ENCODE data around the gene SMG7.

The SMG7 gene

GRCh38 chr1:183435497-183435896 lies 36.8 kb upstream of the SMG7 start:
- Histone ChIP-seq H3K27ac (ENCODE audit: low read depth, low read length, poor library complexity, severe bottlenecking) (no peak overlapping the region), H3K9me3 (ENCODE audit: low read length) (no peaks in the 10 kb centered on the region), H3K79me2 (ENCODE audit: insufficient read depth, low read length) (no peaks in the 10 kb centered on the region), H3K4me3 (ENCODE audit: low read depth, low read length, poor library complexity, severe bottlenecking) (no peak overlapping the region), H2AFZ (ENCODE audit: low read length) (no peak overlapping the region), H3K36me3 (ENCODE audit: insufficient read depth, low read length) (no peaks in the 10 kb centered on the region), H3K9ac (ENCODE audit: low read length) (no peak overlapping the region), H4K20me1 (ENCODE audit: insufficient read depth, low read length) (no peaks in the 10 kb centered on the region), H3K9me2 (ENCODE audit: low read depth, low read length) (no peaks in the 10 kb centered on the region), H3F3A (ENCODE audit: insufficient read depth, low read length) (no peaks in the 10 kb centered on the region), H3K4me1 (ENCODE audit: insufficient read depth, low read length, severe bottlenecking) (no peaks in the 10 kb centered on the region), H3K4me2 (ENCODE audit: low read length) (no peak overlapping the region), H3K27me3 (ENCODE audit: insufficient read depth, low read length) (no peaks in the 10 kb centered on the region; the same call in 1 of the 2 replicates)
- TF ChIP-seq EZH2 (IDR thresholded peaks at IDR 0.05; ENCODE audit: borderline replicate concordance, low read length) (no peak), CTCF (IDR thresholded peaks at IDR 0.05; ENCODE audit: low read length) (no peak)

- Histone ChIP-seq H3K9me3 (ENCODE audit: low read length) (no peaks in the 10 kb centered on the region), H3K79me2 (ENCODE audit: insufficient read depth, low read length) (no peaks in the 10 kb centered on the region), H3K27ac (ENCODE audit: low read depth, low read length, poor library complexity, severe bottlenecking) (no peak overlapping the region), H3K36me3 (ENCODE audit: insufficient read depth, low read length) (no peaks in the 10 kb centered on the region), H3K9ac (ENCODE audit: low read length) (no peak overlapping the region), H3K4me3 (ENCODE audit: low read depth, low read length, poor library complexity, severe bottlenecking) (no peak overlapping the region), H3K9me2 (ENCODE audit: low read depth, low read length) (no peaks in the 10 kb centered on the region), H3K27me3 (ENCODE audit: insufficient read depth, low read length) (no peaks in the 10 kb centered on the region; the same call in 1 of the 2 replicates), H3K4me1 (ENCODE audit: insufficient read depth, low read length, severe bottlenecking) (no peaks in the 10 kb centered on the region), H2AFZ (ENCODE audit: low read length) (no peak overlapping the region), H4K20me1 (ENCODE audit: insufficient read depth, low read length) (no peaks in the 10 kb centered on the region), H3K4me2 (ENCODE audit: low read length) (no peak overlapping the region), H3F3A (ENCODE audit: insufficient read depth, low read length) (no peaks in the 10 kb centered on the region)
- TF ChIP-seq CTCF (IDR thresholded peaks at IDR 0.05; ENCODE audit: low read length) (no peak), EZH2 (IDR thresholded peaks at IDR 0.05; ENCODE audit: borderline replicate concordance, low read length) (no peak)
Measured at GRCh38 chr1:183438060-183438459, 34.2 kb upstream of the SMG7 start.

GRCh38 chr1:183443011-183443410 lies 29.3 kb upstream of the SMG7 start:
- Histone ChIP-seq H3K36me3 (ENCODE audit: insufficient read depth, low read length) (no peaks in the 10 kb centered on the region), H3K4me1 (ENCODE audit: insufficient read depth, low read length, severe bottlenecking) (no peaks in the 10 kb centered on the region)
- TF ChIP-seq CTCF (IDR thresholded peaks at IDR 0.05; ENCODE audit: low read length) (no peak), EZH2 (IDR thresholded peaks at IDR 0.05; ENCODE audit: borderline replicate concordance, low read length) (no peak)

More at GRCh38 chr1:183443011-183443410, 29.3 kb upstream of the SMG7 start:
- Histone ChIP-seq H2AFZ (ENCODE audit: low read length) (no peak overlapping the region), H3K4me3 (ENCODE audit: low read depth, low read length, poor library complexity, severe bottlenecking) (no peak overlapping the region), H3K79me2 (ENCODE audit: insufficient read depth, low read length) (no peaks in the 10 kb centered on the region), H3K27me3 (ENCODE audit: insufficient read depth, low read length) (no peaks in the 10 kb centered on the region; the same call in 1 of the 2 replicates), H3K27ac (ENCODE audit: low read depth, low read length, poor library complexity, severe bottlenecking) (no peak overlapping the region), H3F3A (ENCODE audit: insufficient read depth, low read length) (no peaks in the 10 kb centered on the region), H3K9me3 (ENCODE audit: low read length) (no peaks in the 10 kb centered on the region), H4K20me1 (ENCODE audit: insufficient read depth, low read length) (no peaks in the 10 kb centered on the region), H3K9me2 (ENCODE audit: low read depth, low read length) (no peaks in the 10 kb centered on the region), H3K9ac (ENCODE audit: low read length) (no peak overlapping the region), H3K4me2 (ENCODE audit: low read length) (no peak overlapping the region)
